ENCODE data around the gene ABTB1. TPM values are rescaled to one million over a fixed set of nuclear protein-coding genes. Genes with fewer than 3 reads are reported as not detected.

ABTB1 gene
- total RNA-seq, 4 donors from 2014 or later = 25.3 to 50.3 (median 35.8) TPM

GRCh38 chr3:127644641-127645370 lies 27.9 kb upstream of the ABTB1 start:
- Histone ChIP-seq H3K27me3 (no peaks in the 10 kb centered on the region), H3K4me3 (no peak overlapping the region), H3K4me1 (no peaks in the 10 kb centered on the region), H3K27ac (no peak overlapping the region), H3K9me3 (no peaks in the 10 kb centered on the region), H3K36me3 (no peaks in the 10 kb centered on the region)
- WGBS, 2 donors (ENCODE audit: low coverage in 1 of 2) = 93 to 100% methylated on average over 2 of the region's 5 CpGs
- ATAC-seq = no peak
- TF ChIP-seq EP300 (IDR thresholded peaks at IDR 0.05) (no peak), POLR2A (IDR thresholded peaks at IDR 0.05) (no peak), POLR2AphosphoS5 (IDR thresholded peaks at IDR 0.05) (no peak), CTCF (IDR thresholded peaks at IDR 0.05) (no peak)

GRCh38 chr3:127645371-127646015 lies 27.3 kb upstream of the ABTB1 start:
- WGBS, 2 donors (ENCODE audit: low coverage in 1 of 2) = 80 to 100% methylated on average over 1 to 2 of the region's 8 CpGs
- no peak for TF ChIP-seq CTCF (IDR thresholded peaks at IDR 0.05)
- no peak for TF ChIP-seq EP300 (IDR thresholded peaks at IDR 0.05)
- TF ChIP-seq POLR2AphosphoS5 (IDR thresholded peaks at IDR 0.05) = no peak
- no peak for TF ChIP-seq POLR2A (IDR thresholded peaks at IDR 0.05)
- no peaks in the 10 kb centered on the region for H3K36me3 ChIP-seq
- no peaks in the 10 kb centered on the region for H3K4me1 ChIP-seq
- H3K9me3 ChIP-seq = no peaks in the 10 kb centered on the region
- no peaks in the 10 kb centered on the region for H3K27me3 ChIP-seq
- ATAC-seq = no peak
- H3K4me3 ChIP-seq = no peak overlapping the region
- no peak overlapping the region for H3K27ac ChIP-seq

GRCh38 chr3:127646501-127647046 lies 26.2 kb upstream of the ABTB1 start:
- Histone ChIP-seq H3K27me3 (no peaks in the 10 kb centered on the region), H3K27ac (no peak overlapping the region), H3K36me3 (no peaks in the 10 kb centered on the region), H3K4me3 (no peak overlapping the region), H3K4me1 (no peaks in the 10 kb centered on the region), H3K9me3 (no peaks in the 10 kb centered on the region)
- TF ChIP-seq EP300 (IDR thresholded peaks at IDR 0.05) = no peak
- TF ChIP-seq POLR2A (IDR thresholded peaks at IDR 0.05) = no peak
- no peak for TF ChIP-seq POLR2AphosphoS5 (IDR thresholded peaks at IDR 0.05)
- TF ChIP-seq CTCF (IDR thresholded peaks at IDR 0.05) = no peak
- WGBS, 2 donors (ENCODE audit: low coverage in 1 of 2) = 93% methylated on average over 7 of the region's 10 CpGs; no CpG with 5 or more reads in 1 of the 2 donors
- ATAC-seq = no peak

- Histone ChIP-seq H3K4me1 (peaks cover 0 to 3% (median 0%) of the 10 kb centered on the region in 3 donors), H3K36me3 (no peaks in the 10 kb centered on the region), H3K4me3 (no peak overlapping the region), H3K27ac (no peak overlapping the region), H3K27me3 (no peaks in the 10 kb centered on the region), H3K9me3 (no peaks in the 10 kb centered on the region)
- no peak for TF ChIP-seq EP300 (IDR thresholded peaks at IDR 0.05)
- ATAC-seq = no peak
- 89 to 90% methylated on average over 2 of the region's 13 CpGs for WGBS, 2 donors (ENCODE audit: low coverage in 1 of 2)
Observed at GRCh38 chr3:127647166-127647844, 25.4 kb upstream of the ABTB1 start.

- Histone ChIP-seq H3K27ac (no peak overlapping the region), H3K27me3 (no peaks in the 10 kb centered on the region), H3K4me3 (no peak overlapping the region), H3K4me1 (peaks cover 0 to 8% (median 0%) of the 10 kb centered on the region in 3 donors), H3K36me3 (no peaks in the 10 kb centered on the region), H3K9me3 (no peaks in the 10 kb centered on the region)
- ATAC-seq = no peak
- TF ChIP-seq POLR2A (IDR thresholded peaks at IDR 0.05) = no peak
- TF ChIP-seq EP300 (IDR thresholded peaks at IDR 0.05) = no peak
- no peak for TF ChIP-seq CTCF (IDR thresholded peaks at IDR 0.05)
- TF ChIP-seq POLR2AphosphoS5 (IDR thresholded peaks at IDR 0.05) = no peak
Observed at GRCh38 chr3:127647845-127648204, 24.9 kb upstream of the ABTB1 start.

Data from gastroesophageal sphincter (tissue), 4 donors.